DMS 273 treated with DMSO at 0.1 percent for 48 hours (cell line): ENCODE measurements around the gene KCNQ1.
A peak's percentile ranks its signal among the peaks of the same experiment; 100 is the strongest.

Source experiments
- DNase-seq: peaks from one replicate; lab custom pipeline; 2025; lab: John Stamatoyannopoulos, UW

The KCNQ1 gene

DNA sequence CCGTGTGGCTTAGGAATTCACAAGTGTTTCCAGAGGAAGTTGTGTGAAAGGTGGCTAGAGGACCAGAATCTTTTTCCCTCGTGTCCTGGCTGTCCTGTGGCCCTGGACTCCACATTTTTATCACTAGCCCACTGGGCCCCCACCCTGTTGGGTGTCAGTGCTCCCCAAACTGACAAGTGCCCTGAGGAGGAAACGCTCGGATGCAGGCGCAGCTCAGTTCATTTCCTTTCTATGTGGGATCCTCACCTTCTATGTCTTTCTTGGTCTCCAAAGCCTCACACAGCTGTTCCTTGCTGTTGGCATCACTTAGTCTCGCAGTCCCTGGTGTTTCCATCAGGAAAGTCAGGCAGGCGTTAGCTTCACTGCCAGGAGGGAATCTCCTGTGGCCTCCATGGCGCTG, 323.0 kb downstream of the KCNQ1 start:
- no peak for DNase-seq

DNA sequence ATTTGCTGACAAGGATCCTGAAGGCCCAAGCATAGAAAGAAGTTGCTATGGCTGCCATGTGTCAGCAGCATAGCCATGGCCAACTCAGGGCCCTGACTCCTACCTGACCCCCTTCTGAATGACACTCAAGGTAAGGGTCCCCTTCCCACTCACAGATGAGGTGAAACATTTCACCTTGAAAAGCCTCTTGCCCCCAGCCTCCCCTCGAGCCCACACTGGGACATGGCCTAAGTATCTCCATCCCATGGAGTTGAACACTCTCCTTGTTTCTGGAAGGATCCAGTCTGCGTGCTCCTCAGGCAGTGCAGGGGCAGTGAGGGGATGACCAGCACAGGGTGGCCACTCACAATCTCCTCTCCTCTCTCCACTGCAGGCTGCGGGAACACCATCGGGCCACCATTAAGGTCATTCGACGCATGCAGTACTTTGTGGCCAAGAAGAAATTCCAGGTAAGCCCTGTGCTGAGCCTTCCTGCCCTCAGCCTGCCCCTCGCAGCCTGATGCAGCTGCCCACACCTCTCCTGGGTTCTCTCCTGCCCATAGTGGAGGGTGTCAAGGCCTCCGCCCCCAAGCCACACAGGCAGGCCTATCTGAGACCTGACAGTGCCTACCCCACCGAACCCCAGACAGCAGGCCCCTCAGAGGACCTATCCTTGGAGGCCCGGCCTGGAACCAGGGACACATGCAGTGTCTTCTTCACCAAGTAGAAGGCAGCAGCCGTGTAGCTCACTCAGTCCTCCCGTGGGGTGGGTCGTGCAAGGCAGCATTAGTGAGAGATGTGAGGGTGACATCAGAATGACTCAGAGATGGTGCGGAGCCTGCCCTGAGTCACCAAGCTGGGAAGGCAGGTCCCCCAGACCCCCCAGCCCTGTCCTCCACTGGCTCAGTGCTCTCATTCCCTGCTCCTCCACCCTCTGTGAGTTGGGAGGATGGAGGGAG, 323.9 kb downstream of the KCNQ1 start:
- DNase-seq: no peak

DNA sequence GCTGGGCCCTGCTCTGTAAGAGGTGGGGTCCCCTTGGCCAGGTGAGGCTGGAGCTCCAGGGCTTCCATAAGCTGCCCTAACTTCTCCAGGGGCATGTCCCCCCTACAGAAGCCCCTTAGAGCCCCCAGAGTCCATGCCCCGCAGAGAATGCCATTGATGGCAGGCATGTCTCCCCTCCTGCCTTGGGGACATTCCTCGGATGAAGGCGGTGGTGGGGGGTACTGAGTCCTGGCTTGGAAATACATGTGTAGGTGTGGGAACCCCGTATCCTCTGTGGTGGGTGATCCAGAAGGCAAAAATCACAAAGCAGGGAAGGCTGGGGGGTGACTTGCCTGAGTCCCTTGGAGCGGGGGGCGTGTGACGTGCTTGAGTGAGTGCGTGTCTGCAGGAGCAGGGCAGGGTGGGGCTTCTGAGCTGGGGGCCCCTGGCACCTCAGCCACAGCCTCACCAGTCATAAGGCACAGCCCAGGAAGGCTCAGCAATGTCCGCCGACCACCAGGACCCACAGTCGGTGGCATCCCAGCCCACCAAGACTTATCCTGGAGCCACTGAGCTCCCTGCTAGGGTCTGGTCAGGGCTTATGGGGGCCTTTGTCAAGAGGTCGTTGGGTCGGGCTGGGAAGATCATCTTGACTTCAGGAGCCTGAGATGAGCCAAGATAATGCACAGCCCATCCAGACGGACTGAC, 324.7 kb downstream of the KCNQ1 start:
- DNase-seq: no peak

DNA sequence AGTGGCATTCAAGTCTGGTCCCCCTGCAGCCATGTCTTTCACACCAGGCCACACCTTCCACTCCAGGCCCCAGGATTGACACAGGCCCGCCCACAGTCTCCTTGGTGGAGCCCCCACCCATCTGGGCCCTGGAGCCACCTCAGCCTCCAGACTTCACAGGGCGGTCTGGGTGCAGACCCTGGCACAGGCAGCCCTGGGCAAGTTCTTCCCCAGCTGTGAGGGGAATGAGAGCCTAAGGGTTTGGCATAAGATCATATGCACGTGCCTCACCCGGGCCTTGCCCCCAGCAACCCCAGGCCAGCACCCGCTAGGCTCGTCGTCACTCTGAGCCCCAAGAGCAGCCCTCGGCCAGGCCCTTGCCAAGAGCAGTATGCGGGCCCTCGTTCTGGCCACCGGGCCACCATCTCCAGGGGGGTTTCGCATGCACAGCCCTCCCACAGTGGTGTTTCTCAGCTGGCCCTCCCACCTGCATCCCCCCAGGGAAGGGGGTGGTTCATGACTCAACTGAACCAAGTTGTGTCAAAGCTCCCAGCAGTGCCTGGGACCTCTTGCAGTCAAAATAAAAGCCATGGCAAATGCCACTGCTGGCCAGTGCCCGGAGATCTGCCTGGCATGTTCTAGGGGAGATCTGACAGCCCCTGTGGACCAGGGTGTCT, 325.4 kb downstream of the KCNQ1 start:
- DNase-seq: no peak

DNA sequence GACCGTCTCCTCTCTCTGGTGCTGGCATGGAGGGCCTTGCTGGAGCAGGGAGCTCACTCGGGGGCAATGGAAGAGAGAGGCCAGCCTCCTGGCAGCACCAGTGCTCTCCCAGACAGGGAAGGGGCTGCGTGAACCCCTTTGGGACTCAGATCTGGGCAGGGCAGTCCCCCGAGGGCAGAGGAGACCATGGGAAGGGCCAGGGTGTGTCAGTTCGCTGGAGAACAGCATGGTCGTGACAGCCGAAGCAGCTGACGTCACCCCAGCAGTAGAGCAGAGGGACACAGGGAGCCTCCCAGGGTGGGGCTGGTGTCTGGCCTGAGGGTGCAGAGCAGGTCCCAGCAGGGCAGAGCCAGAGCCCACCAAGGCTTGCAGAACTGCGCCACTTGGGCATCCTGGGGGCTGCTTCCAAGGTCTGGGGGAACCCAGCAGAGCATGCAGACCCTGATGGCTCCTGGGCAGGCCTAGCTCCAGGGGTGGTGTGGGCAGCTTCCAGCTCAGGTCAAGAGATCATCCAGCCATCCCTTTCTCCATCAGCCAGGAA, 326.0 kb downstream of the KCNQ1 start:
- DNase-seq: no peak

DNA sequence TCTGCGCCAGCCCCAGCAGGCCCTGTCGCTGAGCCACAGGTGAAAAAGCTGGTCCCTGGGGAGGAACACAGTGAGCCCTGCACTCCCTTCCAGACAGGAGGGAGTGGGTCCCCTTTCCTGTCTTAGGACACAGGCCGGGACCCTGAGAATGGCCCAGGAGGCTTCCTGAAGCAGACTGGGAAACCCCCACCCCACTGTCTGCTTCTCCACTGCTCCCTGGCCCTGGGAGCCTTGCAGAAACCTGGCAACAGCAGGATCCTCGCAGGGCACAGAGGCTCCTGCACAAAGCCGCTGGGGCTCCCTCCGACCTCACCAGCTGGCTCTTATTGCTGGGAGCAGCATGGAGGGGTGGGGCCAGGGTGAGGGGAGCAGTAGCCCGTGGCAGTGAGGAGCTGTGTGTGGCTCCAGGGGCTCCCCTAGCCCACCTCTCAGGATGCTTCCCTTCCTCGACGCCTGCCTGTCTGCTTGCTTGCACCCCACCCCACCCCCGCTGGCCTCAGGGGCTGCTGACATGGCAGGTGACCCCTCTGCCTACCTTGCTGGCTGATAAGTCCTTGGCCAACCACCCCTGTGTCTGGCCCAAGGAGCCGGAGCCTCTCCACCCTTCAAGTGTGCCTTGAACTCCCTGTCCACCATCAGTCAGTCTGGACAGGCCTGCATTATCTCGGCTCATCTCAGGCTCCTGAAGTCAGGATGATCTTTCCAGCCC, 327.1 kb downstream of the KCNQ1 start:
- peak; percentile 10 for DNase-seq

DNA sequence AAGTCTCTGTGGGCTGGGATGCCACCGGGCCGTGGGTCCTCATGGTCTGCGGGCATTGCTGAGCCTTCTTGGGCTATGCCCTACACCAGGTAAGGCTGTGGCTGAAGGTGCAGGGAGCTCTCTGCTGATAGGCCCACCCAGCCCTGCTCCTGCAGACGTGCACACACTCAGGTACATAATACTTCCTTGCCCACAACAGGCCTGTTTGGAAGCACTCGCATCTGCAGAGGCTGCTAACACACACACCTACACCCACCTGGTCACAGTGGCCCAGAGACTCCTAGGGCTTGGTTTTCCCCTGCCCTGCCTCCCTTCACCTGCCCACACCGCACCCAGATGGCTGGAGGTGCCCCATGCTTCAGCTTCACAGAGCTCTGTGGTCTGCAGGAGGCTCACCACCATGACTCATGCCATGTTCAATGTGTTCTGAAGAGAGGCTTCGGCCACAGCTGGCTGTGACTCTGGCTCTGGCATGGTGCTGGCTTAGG, 327.8 kb downstream of the KCNQ1 start:
- no peak for DNase-seq

DNA sequence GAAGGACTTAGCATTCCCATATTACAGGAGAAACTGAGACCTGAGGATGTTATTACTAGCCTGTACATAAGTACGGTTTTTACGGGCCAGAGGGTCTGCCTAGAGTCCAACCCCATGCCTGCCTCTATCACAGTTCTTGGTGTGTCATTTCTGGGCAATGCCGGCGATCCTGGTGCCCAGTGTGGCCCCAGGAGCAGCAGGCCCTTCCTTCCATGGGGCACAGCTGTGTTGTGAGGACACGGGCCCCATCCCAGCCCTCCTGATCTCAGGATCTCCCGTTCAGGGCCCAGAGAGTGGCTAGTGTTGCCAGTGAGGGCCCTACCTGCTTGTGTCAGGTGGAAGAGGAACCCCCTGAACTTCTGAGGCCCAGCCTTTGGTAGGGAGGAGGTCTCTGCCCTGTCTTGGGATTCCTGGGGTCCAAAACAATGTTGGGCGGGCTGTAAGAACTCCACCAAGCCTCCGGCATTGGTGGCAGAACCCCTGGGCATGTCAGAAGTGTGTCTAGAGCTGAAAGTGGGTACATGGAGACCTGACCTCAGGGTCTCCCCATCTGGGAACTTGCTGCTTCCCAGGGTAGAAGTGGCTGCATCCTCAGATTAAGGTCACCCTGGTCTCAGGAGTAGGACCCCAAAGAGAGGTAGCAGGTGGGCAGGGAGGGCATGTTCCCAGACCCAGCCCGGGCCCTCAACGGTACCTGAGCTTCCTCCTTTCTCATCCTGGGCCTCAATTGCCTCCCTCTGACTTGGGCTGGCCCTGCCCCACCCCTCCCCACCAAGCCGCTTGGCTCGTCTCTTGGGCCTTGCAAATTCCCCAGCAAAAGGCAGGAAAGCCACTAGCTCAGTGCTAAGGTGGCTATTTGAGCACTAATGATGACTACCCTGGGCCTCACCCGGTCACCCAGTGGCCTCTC, 329.6 kb downstream of the KCNQ1 start:
- DNase-seq: no peak

DNA sequence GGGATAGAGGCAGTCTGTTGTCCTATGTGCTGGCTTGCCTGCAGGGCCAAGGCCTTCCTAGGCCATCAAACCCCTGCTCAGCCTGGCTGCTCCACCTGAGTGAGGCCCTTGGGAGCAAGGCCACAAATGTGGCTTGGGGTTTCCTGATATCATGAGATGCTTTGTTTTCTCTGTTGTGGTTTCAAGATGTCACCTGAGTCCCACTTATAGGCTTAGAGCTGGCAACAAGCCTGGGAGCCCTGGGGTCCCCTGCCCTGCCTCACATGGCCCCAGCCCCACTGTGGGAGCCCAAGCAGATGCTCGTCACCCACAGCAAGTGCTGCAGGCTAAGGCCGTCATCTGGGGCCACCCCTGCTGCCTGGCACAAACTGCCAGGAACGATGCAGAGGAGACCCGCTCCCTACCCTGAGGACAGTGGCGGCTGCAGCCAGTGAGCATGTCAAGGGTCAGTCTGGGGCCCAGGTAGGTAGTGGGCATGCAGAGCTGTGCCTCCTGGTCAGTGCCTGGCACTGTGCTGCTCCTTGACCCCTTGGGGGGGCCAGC, 330.3 kb downstream of the KCNQ1 start:
- no peak for DNase-seq

DNA sequence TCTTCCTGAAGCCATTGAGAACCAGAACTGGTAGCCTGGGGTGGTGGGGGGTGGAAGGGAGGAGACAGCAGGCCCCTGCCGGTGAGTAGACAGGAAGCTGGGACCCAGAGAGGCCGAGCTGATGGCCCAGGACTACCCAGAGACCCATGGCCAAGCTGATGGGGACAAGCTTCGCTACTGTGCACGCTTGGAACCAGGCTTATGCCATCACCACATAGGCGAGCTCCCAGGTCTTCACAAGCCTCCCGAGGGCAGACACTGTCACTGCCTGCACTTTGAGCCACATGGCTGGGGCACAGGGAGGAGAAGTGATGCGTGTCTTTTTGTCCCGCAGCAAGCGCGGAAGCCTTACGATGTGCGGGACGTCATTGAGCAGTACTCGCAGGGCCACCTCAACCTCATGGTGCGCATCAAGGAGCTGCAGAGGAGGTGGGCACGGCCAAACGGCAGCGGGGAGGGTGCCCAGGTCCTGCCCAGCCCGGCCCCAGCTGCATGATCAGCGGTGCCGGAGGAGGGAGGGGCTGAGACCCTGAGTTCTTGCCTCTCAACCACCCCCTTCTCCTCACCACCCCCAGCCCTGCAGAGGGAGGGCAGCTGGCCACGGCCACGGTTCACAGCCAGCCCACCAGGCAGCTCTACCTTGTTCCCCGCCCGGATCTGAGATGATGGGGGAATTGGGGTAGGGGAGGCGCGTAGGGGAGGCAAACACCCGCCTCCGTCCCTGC, 331.0 kb downstream of the KCNQ1 start:
- DNase-seq: no peak

DNA sequence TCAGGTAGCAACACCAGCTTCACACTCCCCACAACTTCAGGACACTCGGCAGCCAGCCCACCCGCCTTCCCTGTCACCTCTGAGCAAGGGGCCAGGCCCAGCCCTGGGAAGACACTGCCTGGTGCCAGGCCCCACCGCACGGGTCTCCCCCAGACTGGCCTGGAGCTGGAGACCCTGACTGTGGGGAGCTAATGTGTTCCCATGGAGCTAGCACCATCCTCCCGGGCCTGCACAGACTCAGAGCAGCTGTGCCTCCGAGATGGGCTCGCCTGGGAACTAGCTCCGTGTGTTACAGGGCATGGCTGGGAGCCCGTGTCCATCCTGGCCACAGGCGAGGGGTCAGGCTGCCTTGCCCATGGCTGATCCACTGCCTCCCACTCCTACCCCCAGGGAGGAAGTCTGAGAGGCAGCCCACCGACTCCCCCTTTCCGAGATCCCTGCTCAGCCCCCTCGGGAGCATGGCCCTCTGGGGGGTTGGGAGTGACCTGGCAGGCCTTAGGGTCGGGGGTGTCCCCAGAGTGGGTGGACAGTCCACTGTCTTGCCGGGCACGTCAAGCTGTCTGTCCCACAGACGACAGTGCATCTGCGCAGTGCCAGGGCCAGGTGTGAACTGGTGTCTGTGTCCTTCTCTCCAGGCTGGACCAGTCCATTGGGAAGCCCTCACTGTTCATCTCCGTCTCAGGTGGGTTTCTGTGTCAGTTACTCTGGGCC, 331.7 kb downstream of the KCNQ1 start:
- DNase-seq: no peak

DNA sequence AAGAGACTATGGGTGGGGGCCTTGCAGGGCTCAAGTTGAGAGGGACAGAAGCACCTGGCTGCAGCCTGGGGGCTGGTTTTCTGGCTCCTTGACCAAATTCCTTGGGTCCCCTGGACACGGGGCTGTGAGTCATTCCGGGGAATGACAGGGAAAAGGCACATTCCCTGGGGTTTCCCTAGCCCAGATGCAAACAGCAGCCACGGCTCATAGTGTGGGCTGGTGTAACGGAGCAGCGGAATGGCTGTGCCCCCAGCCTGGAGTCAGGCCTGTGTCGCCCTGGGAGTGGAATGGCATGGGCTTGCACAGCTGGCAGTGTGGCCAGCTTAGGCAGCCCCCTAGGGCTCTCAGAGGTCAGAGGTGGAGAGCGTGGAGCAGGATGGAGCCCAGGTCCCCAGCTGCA, 332.6 kb downstream of the KCNQ1 start:
- DNase-seq: no peak

DNA sequence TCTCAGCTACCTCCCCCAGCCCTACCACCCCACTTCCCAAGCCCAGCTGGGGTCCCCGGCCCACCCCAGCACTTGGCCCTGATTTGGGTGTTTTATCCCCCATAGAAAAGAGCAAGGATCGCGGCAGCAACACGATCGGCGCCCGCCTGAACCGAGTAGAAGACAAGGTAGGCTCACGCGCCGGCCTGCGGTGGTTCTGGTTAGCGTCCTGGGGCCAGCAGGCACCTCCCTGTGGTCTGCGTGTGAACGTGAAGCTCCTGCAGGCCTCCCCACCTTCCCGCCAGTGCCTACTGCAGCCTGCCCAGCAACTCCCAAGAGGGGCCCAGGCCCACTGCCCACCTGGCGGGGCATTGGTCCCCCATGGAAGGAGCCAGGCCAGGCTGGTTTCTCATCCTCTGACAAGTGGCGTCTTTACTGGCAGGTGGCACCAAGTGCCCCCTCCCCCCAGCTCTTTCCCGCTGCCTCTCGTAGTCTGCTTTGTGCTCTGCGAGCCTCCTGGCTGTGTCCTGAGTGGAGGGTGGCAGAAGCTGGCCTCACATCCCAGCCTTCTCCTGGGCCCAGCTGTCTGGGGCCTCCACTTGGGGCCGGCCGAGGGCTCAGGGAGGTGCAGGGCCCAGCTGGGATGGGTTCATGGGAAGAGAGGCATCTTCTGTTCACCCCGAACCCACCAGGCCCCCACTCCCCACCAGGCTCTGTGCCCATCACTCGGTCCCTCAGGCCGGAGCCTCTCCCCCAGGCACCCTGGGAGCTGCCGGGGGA, 333.2 kb downstream of the KCNQ1 start:
- DNase-seq: no peak

DNA sequence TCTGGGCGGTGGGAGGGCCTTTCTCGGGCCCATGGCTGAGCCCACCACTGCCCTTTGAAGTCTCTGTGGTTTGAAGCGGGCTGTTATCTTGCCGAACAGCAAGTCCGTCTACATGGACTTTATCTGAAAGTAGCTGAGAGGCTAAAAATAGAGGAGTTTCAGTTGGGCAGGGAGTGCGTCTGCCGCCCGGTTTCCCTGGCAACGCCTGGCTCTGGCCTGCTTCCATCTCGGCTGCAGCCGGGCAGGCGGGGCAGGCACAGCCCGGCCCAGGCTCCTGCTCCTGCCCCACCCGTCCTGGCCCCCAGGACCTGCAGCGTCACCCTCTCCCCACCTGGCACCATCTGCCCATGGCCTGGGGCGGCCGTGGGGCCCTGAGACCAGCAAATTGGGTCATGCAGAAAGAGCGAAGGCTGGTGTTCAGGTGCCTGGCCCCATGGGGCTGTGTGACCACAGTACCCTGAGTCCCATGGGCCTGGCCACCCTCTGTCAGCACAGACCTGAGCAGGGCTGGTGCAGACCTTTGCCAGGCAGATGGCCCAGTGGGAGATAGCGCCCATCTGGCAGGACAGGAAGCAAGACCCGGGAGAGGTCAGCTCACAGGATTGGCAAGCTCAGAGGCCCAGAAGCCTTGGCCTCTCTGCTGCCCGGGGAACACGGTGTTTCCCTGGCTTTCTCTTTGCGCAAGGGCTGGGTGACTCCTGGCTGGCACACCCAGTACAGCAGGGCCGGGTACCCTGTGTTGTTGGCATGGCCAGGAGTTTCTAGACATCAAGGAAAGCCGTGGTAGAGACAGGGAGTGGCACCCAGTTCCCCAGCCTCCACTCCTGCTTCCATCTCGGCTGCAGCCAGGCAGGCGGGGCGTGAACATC, 334.1 kb downstream of the KCNQ1 start:
- peak; percentile 72 for DNase-seq

DNA sequence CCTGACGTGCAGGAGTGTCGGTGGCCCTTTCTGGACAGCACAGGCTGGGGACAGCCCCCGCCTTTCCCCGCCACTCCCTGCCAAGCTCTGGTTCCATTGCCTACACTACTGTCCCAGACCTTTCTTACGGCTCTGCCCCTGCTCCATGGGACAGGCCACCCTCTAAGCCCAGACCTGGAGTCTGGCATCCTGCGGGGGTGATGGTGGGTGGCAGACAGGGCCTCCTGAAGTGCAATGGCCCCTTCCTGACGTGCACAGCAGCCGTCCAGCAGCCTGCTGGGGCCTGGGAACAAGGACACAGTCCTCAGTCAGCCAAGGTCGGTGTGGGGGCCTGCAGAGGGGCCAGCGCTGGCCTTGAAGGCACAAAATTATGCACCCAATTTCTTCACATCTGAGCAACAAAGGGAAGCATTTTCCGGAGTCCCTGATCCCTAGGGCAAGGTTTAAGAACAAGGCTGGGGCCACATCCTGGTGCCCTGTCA, 334.7 kb downstream of the KCNQ1 start:
- no peak for DNase-seq

DNA sequence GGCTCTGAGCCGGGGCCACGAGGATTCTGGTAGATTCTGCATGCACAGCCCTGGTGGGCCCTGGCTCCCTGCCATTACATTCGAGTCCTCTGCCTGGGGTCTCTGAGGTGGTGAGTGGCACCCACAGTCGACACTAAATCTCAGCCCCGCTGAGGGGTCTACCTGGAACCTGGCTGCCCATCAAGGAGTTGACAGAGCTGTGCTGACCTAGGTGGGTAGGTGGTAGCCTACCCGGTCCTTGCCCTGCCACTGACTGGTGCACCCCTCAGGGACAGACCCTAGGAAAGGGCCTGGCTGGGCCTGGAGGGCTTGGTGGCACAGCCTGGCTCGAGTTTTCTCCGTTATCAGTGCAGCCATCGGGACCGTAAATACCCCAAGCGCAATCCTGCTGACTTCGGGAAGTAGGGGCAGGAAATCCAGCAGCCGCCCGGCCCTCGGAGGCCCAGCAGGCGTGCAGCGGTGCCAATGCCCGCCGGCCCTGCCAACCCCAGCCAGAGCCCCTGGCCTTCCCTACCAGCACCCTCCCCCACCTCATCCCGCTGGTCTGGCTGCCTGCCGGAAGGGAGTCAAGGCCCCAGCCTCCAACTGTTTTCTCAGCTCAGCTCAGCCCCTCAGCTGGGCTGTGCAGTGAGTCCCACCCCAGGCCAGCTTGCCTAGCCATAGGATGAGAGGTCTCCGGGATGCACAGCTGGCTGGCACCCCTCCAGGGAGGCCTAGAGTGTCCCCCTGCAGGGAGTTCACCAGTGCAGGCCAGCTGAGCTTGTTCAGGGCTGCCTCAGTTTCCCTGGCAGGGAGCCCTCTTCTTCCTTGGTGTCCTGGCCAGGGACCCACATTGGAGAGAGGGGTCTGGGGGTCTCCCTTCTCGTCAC, 335.4 kb downstream of the KCNQ1 start:
- no peak for DNase-seq
